HepG2 (cell line): ENCODE data around the gene PRR29. TPM values are rescaled to one million over a fixed set of nuclear protein-coding genes. Genes with fewer than 3 reads are reported as not detected.

Experiments used
- ATAC-seq: fragments of 200-7000 bp; cut with Tn5 transposase; 3 replicates; pipeline ENCODE4 v1.9.1; 2020; ENCODE audit warnings: mild to moderate bottlenecking, moderate library complexity
- BruUV-seq: library from RNA; stranded (reverse); fragments of 400-500 nt; replicated peaks from 2 replicates; lab custom pipeline; 2021; lab: Mats Ljungman, UMichigan
- CTCF ChIA-PET: fragments of 300-600 bp; formaldehyde crosslinking; extraction: SDS; loops from one replicate; lab custom pipeline; 2021; ENCODE audit warnings: low total read pairs, inconsistent platforms, low intra/inter-chr PET ratio; lab: Yijun Ruan, JAX
- POLR2A ChIA-PET: fragments of 350-600 bp; sonication (Branson Sonifier 250); formaldehyde crosslinking; loops from one replicate; lab custom pipeline; 2020; ENCODE audit warnings: antibody characterized with exemption, inconsistent platforms; lab: Yijun Ruan, JAX
- DNase-seq: peaks from one replicate; pipeline ENCODE4 v3.0.0-alpha.2; 2015; ENCODE audit warnings: low spot score
- FAIRE-seq: peaks from 3 replicates; lab custom pipeline; 2011; peaks lifted over from hg19 to GRCh38; lab: Jason Lieb, UNC
- H2AFZ ChIP-seq: one replicate; pipeline ENCODE4 v1.6.1; 2011; ENCODE audit warnings: low read length, inconsistent platforms
- H3K27ac ChIP-seq: fragments of 300-600 bp; 3 replicates; pipeline ENCODE4 v1.8.0; 2011; ENCODE audit warnings: mixed run types, mild to moderate bottlenecking, mixed read lengths, low read length, inconsistent platforms; ENCODE audit not compliant: insufficient read depth; ENCODE audit errors: extremely low read length
- H3K27me3 ChIP-seq, 2 experiments: fragments of 200-600 bp in 1 of 2; 2 replicates in 1 of 2; 3 replicates in 1 of 2; pipeline versions ENCODE4 v1.6.0 to v1.8.0; 2011; ENCODE audit warnings: low read length in 2 of 2, mild to moderate bottlenecking in 2 of 2, moderate library complexity in 2 of 2, inconsistent platforms in 1 of 2; ENCODE audit not compliant: insufficient read depth in 2 of 2, control insufficient read depth in 1 of 2
- H3K36me3 ChIP-seq, 2 experiments: fragments of 200-600 bp in 1 of 2; replicated peaks in 1 of 2; 2 replicates in 1 of 2; 3 replicates in 1 of 2; pipeline versions ENCODE4 v1.5.1 to v1.8.0; 2011; ENCODE audit warnings: low read length in 2 of 2, inconsistent platforms in 1 of 2; ENCODE audit not compliant: insufficient read depth in 2 of 2, control insufficient read depth in 1 of 2
- H3K4me1 ChIP-seq: 2 replicates; pipeline ENCODE4 v1.5.1; 2012; ENCODE audit warnings: low read length, inconsistent platforms; ENCODE audit not compliant: insufficient read depth
- H3K4me2 ChIP-seq: 2 replicates; pipeline ENCODE4 v1.6.0; 2011; ENCODE audit warnings: low read depth, low read length, inconsistent platforms
- H3K4me3 ChIP-seq, 3 experiments: fragments of 200-600 bp in 1 of 3; sonication (generic), shearing (Covaris generic) in 1 of 3; replicated peaks in 1 of 3; 2 replicates each; pipeline ENCODE4 v1.5.1; 2011 to 2016; ENCODE audit warnings: low read length in 3 of 3, inconsistent platforms in 2 of 3, low read depth in 2 of 3, mild to moderate bottlenecking in 2 of 3, control low read depth in 1 of 3, mixed read lengths in 1 of 3; ENCODE audit not compliant: insufficient read depth in 1 of 3
- H3K79me2 ChIP-seq: one replicate; pipeline ENCODE4 v1.6.1; 2011; ENCODE audit warnings: low read length, inconsistent platforms; ENCODE audit not compliant: insufficient read depth
- H3K9ac ChIP-seq: 2 replicates; pipeline ENCODE4 v1.6.0; 2011; ENCODE audit warnings: mild to moderate bottlenecking, low read depth, low read length, inconsistent platforms; ENCODE audit not compliant: insufficient read depth
- H3K9me3 ChIP-seq: 2 replicates; pipeline ENCODE4 v1.5.1; 2012; ENCODE audit warnings: mild to moderate bottlenecking, low read length
- H4K20me1 ChIP-seq: 2 replicates; pipeline ENCODE4 v1.6.0; 2011; ENCODE audit warnings: inconsistent platforms, mild to moderate bottlenecking, low read length, moderate library complexity; ENCODE audit not compliant: insufficient read depth
- ZNF30 ChIP-seq: sonication (generic); formaldehyde crosslinking; IDR thresholded peaks from 2 replicates; pipeline ENCODE4 v1.5.0; 2020; ENCODE audit warnings: mild to moderate bottlenecking, missing genetic modification reagents
- ZNF350 ChIP-seq: sonication (generic); formaldehyde crosslinking; IDR thresholded peaks from 2 replicates; pipeline ENCODE4 v1.4.0; 2020; ENCODE audit warnings: mild to moderate bottlenecking, low read depth, missing genetic modification reagents, borderline replicate concordance
- ZNF816 ChIP-seq: sonication (generic); formaldehyde crosslinking; IDR thresholded peaks from 2 replicates; pipeline ENCODE4 v1.8.0; 2022; ENCODE audit warnings: missing genetic modification reagents, mild to moderate bottlenecking, borderline replicate concordance
- WGBS: methylation state at CpG from one replicate; pipeline ENCODE4 v1.1.6; 2017; ENCODE audit warnings: low lambda C conversion rate; 5-methylcytosine and 5-hydroxymethylcytosine counted together
- in situ Hi-C: cut with HindIII; loops from 2 replicates; pipeline ENCODE4 v1.10.0; 2017; ENCODE audit warnings: low pct_unique_long_range_greater_than_20kb; ENCODE audit not compliant: extremely low pct_ligation_motif_present
- intact Hi-C: fragments of 100-400 bp; cut with micrococcal nuclease; formaldehyde crosslinking; loops from one replicate; pipeline ENCODE4 v1.10.0; 2022; ENCODE audit not compliant: unreplicated experiment
- polyA plus RNA-seq, 8 experiments: library from polyadenylated mRNA; depleted of rRNA in 3 of 8; stranded (reverse) in 7 of 8; unstranded in 1 of 8; fragments of >200 nt; fragmentation: Illumina TruSeq in 4 of 8; extraction: Trizol in 4 of 8; gene quantifications; 2 replicates each; pipeline versions ENCODE4 v1.2.1 to v1.2.3, GENCODE V29; 2011 to 2016; ENCODE audit warnings: low read depth in 4 of 8, missing spikeins in 1 of 8, mixed read lengths in 1 of 8; ENCODE audit not compliant: insufficient read depth in 1 of 8
- total RNA-seq, 5 experiments: library from RNA; depleted of rRNA; stranded (reverse); fragments of >200 nt; fragmentation: Illumina TruSeq; extraction: Trizol; gene quantifications; 2 replicates each; pipeline ENCODE4 v1.2.3, GENCODE V29; 2016; ENCODE audit warnings: low read depth in 1 of 5
- TF ChIP-seq, protein P1 (sequence below): sonication (generic); formaldehyde crosslinking; IDR thresholded peaks from 2 replicates; pipeline ENCODE4 v1.5.0; 2020; ENCODE audit warnings: missing genetic modification reagents
- TF ChIP-seq, protein P2 (sequence below): sonication (generic); formaldehyde crosslinking; IDR thresholded peaks from 2 replicates; pipeline ENCODE4 v1.5.0; 2020; ENCODE audit warnings: missing genetic modification reagents
- TF ChIP-seq, protein P3 (sequence below): sonication (generic); formaldehyde crosslinking; IDR thresholded peaks from 2 replicates; pipeline ENCODE4 v1.4.0; 2020; ENCODE audit warnings: missing genetic modification reagents, borderline replicate concordance
- TF ChIP-seq, protein P4 (sequence below): sonication (generic); formaldehyde crosslinking; IDR thresholded peaks from 2 replicates; pipeline ENCODE4 v1.4.0; 2020; ENCODE audit warnings: missing genetic modification reagents

PRR29 gene
- total and polyA plus RNA-seq, 2 of the 13 experiments (the other 11 are each of a cell fraction or from before 2014, with no cell fraction given), result 0.07 to 0.20 TPM

DNA sequence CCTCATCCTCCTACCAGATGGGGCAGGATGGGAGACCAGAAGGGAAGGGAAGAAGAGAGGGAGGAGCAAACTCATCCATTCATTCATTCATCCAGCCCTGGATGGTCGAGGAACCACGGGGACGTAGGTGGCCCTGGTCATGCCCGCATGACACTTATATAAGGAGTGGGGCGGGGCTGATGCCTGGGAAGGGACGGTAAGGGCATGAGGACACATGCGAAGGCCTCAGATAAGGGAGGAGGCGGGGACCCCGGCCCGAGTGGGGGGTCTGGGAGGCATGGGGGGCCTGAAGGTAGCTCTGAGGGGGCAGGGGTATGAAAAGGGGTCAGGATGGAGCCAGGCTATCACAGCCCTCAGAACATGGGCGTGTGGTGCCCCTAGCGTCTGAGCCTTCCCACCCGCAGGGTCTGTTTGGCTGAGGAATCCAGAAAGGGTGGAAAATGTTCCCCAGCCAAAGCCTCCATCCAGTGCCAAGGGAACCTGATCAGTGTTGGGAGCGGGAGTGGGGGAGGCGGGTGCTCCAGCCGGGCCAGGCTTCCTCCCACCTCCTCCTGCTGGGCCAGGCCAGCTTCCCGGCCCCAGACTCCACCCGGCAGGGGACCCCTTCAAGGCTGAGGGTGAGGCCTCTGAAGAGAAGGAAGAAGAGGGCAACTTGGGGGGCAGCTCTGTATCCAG, 48.4 kb upstream of the PRR29 start:
- POLR2A ChIA-PET, result interaction anchor here (1.0 kb wide), 1 partner anchor 12 kb away, joined by 3 read pairs; no protein-coding TSS in a partner anchor

More for the DNA sequence above, 48.4 kb upstream of the PRR29 start:
- DNase-seq, result no peak
- Histone ChIP-seq H3K27me3 (peaks cover 27 to 58% of the 10 kb centered on the region in 2 experiments; a peak in 4 of 5 replicates), H3K4me3 (no peak overlapping the region), H3K4me1 (peaks cover 26% of the 10 kb centered on the region), H4K20me1 (no peaks in the 10 kb centered on the region), H3K4me2 (no peak overlapping the region), H3K9me3 (no peaks in the 10 kb centered on the region), H2AFZ (no peak overlapping the region), H3K27ac (no peak overlapping the region), H3K9ac (no peak overlapping the region)
- WGBS, result 20% methylated on average over 18 of the region's 18 CpGs
- intact Hi-C loops (loop anchor here (1.0 to 2.0 kb wide), 2 partner anchors 31 to 42 kb away; partner anchors contain the start of gene GH1), in situ Hi-C loops (loop anchor here (5.0 kb wide), 1 partner anchor 37 kb away; the partner anchor contains the start of gene CSHL1)
- no TSS peak for BruUV-seq
- no peak for FAIRE-seq
- ATAC-seq, result no peak
- TF ChIP-seq, protein P1, sequence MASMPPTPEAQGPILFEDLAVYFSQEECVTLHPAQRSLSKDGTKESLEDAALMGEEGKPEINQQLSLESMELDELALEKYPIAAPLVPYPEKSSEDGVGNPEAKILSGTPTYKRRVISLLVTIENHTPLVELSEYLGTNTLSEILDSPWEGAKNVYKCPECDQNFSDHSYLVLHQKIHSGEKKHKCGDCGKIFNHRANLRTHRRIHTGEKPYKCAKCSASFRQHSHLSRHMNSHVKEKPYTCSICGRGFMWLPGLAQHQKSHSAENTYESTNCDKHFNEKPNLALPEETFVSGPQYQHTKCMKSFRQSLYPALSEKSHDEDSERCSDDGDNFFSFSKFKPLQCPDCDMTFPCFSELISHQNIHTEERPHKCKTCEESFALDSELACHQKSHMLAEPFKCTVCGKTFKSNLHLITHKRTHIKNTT (CRISPR knock-in tag), result no peak
- TF ChIP-seq, protein P2, sequence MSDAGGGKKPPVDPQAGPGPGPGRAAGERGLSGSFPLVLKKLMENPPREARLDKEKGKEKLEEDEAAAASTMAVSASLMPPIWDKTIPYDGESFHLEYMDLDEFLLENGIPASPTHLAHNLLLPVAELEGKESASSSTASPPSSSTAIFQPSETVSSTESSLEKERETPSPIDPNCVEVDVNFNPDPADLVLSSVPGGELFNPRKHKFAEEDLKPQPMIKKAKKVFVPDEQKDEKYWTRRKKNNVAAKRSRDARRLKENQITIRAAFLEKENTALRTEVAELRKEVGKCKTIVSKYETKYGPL, result no peak
- no peak for TF ChIP-seq ZNF816
- TF ChIP-seq, protein P3, sequence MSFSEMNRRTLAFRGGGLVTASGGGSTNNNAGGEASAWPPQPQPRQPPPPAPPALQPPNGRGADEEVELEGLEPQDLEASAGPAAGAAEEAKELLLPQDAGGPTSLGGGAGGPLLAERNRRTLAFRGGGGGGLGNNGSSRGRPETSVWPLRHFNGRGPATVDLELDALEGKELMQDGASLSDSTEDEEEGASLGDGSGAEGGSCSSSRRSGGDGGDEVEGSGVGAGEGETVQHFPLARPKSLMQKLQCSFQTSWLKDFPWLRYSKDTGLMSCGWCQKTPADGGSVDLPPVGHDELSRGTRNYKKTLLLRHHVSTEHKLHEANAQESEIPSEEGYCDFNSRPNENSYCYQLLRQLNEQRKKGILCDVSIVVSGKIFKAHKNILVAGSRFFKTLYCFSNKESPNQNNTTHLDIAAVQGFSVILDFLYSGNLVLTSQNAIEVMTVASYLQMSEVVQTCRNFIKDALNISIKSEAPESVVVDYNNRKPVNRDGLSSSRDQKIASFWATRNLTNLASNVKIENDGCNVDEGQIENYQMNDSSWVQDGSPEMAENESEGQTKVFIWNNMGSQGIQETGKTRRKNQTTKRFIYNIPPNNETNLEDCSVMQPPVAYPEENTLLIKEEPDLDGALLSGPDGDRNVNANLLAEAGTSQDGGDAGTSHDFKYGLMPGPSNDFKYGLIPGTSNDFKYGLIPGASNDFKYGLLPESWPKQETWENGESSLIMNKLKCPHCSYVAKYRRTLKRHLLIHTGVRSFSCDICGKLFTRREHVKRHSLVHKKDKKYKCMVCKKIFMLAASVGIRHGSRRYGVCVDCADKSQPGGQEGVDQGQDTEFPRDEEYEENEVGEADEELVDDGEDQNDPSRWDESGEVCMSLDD (CRISPR knock-in tag), result no peak
- TF ChIP-seq ZNF350 (CRISPR knock-in tag), result no peak
- TF ChIP-seq ZNF30 (CRISPR knock-in tag), result no peak
- TF ChIP-seq, protein P4, sequence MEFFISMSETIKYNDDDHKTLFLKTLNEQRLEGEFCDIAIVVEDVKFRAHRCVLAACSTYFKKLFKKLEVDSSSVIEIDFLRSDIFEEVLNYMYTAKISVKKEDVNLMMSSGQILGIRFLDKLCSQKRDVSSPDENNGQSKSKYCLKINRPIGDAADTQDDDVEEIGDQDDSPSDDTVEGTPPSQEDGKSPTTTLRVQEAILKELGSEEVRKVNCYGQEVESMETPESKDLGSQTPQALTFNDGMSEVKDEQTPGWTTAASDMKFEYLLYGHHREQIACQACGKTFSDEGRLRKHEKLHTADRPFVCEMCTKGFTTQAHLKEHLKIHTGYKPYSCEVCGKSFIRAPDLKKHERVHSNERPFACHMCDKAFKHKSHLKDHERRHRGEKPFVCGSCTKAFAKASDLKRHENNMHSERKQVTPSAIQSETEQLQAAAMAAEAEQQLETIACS (CRISPR knock-in tag), result no peak
- TF ChIP-seq, all 625 proteins: peak for 0
- CTCF ChIA-PET, result interaction anchor here (2.2 kb wide), 1 partner anchor 30 kb away, joined by 16 read pairs; the partner anchor contains the start of gene GH1
- H3K36me3 ChIP-seq, result no peaks in the 10 kb centered on the region
- no peaks in the 10 kb centered on the region for H3K79me2 ChIP-seq
